GM10266 (cell line): ENCODE data around the gene EZH1.

Experiments used
- DNase-seq: peaks from one replicate; pipeline ENCODE4 v3.0.0; 2012; ENCODE audit errors: extremely low spot score
- CTCF ChIP-seq: IDR thresholded peaks from 2 replicates; pipeline ENCODE4 v1.5.1; 2012; ENCODE audit warnings: mild to moderate bottlenecking, low read depth; ENCODE audit not compliant: control insufficient read depth, insufficient read depth; ENCODE audit errors: missing control alignments

Gene EZH1

GRCh38 chr17:42684929-42685556, 59.8 kb downstream of the EZH1 start:
- DNase-seq = no peak
- no peak for TF ChIP-seq CTCF

- peak; percentile 65 for DNase-seq
- TF ChIP-seq CTCF = no peak
Measured at GRCh38 chr17:42683407-42684034, 61.3 kb downstream of the EZH1 start.

- no peak for TF ChIP-seq CTCF
- DNase-seq = peak; percentile 58
Measured at GRCh38 chr17:42682722-42683403, 62.0 kb downstream of the EZH1 start.

DNA sequence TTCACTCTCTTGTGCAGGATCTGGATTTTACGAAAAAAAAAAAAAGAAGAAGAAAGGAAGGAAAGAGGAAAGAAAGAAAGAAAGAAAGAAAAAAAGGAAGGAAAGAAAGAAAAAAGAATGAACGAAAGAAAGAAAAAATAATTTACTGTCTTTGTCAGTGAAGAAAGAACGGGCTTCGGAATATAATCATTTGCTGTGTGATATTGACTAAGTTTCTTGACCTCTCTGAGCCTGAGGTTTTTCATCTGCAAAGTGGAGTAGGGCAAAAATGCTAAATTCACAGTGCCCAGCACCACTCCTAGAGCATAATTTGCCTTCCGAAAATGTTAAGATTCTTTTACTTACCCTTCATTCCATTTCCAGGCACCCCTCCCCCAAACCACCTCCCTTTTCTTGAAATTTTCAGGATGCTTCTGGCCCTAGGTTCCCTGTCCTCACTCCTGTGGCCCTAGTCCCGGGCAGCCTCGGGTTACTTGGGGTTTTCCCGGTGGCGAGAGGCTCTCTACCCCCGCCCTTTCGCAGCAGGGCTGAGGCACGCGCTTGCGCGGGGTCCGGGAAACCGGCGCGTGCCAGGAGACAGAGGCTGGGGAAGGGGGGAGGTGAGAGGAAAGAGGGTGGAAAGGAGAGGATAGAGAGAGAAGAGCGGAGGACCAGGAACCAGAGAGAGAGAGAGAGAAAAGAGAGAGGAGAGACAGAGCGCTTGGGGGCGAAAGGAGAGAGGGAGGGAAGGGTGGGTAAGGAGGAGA, 62.7 kb downstream of the EZH1 start, which contains the start of gene CNTNAP1:
Gene CNTNAP1, plus strand, starts transcription at position 556 of the 746 bp plus-strand sequence. CDS start 299 bp downstream, outside the sequence.
- DNase-seq = peak; percentile 82
- TF ChIP-seq CTCF = no peak

- no peak for TF ChIP-seq CTCF
Measured at GRCh38 chr17:42680331-42680808, 64.5 kb downstream of the EZH1 start.

GRCh38 chr17:42679492-42680330, 65.1 kb downstream of the EZH1 start:
- peak; percentile 85 for DNase-seq
- peak; percentile 95 for TF ChIP-seq CTCF

More at GRCh38 chr17:42680331-42680808, 64.5 kb downstream of the EZH1 start:
- DNase-seq = peak; percentile 66
